Kidney (tissue), 14 donors: ENCODE data around the gene CHD1. TPM values are rescaled to one million over a fixed set of nuclear protein-coding genes. Genes with fewer than 3 reads are reported as not detected.

Experiments
- DNase-seq, 5 donors: peaks; one replicate each; pipeline ENCODE4 v3.0.0-alpha.2; 2013 to 2020
- FAIRE-seq: peaks from 2 replicates; lab custom pipeline; 2012; peaks lifted over from hg19 to GRCh38; lab: Jason Lieb, UNC
- H3K27ac ChIP-seq, 2 donors: one replicate each; pipeline ENCODE4 v1.7.0; 2013; ENCODE audit warnings: low read depth in 2 of 2, low read length in 2 of 2, inconsistent platforms in 1 of 2
- H3K27me3 ChIP-seq: one replicate; pipeline ENCODE4 v1.7.1; 2013; ENCODE audit warnings: low read length, inconsistent platforms; ENCODE audit not compliant: control insufficient read depth, insufficient read depth
- H3K36me3 ChIP-seq, 3 donors: one replicate each; pipeline versions ENCODE4 v1.7.0 to v1.7.1; 2013; ENCODE audit warnings: low read length in 3 of 3, control low read depth in 1 of 3, inconsistent platforms in 1 of 3; ENCODE audit not compliant: insufficient read depth in 3 of 3, control insufficient read depth in 2 of 3
- H3K4me1 ChIP-seq, 3 donors: one replicate each; pipeline versions ENCODE4 v1.7.0 to v1.7.1; 2013; ENCODE audit warnings: low read length in 3 of 3, inconsistent platforms in 1 of 3, low read depth in 1 of 3; ENCODE audit not compliant: control insufficient read depth in 2 of 3, insufficient read depth in 2 of 3
- H3K4me3 ChIP-seq, 3 donors: one replicate each; pipeline versions ENCODE4 v1.7.0 to v1.8.1; 2013; ENCODE audit warnings: low read length in 3 of 3, control low read depth in 1 of 3, inconsistent platforms in 1 of 3
- H3K9ac ChIP-seq, 3 donors: one replicate each; pipeline versions ENCODE4 v1.7.0 to v1.7.1; 2013; ENCODE audit warnings: low read length in 3 of 3, control low read depth in 1 of 3, inconsistent platforms in 1 of 3
- H3K9me3 ChIP-seq, 3 donors: one replicate each; pipeline versions ENCODE4 v1.7.0 to v1.7.1; 2013; ENCODE audit warnings: low read length in 3 of 3, control low read depth in 1 of 3, inconsistent platforms in 1 of 3; ENCODE audit not compliant: control insufficient read depth in 2 of 3, insufficient read depth in 1 of 3
- intact Hi-C: fragments of 100-400 bp; cut with DNase I; formaldehyde crosslinking; loops from one replicate; pipeline ENCODE4 v1.11.1; 2022
- polyA plus RNA-seq: library from polyadenylated mRNA; stranded (reverse); fragments of 350-450 nt; fragmentation: Illumina TruSeq; extraction: RNeasy Lipid Tissue Mini Kit (QIAGEN cat#74804); gene quantifications from one replicate; pipeline ENCODE4 v1.2.3, GENCODE V29; 2014; ENCODE audit warnings: low read depth, low replicate concordance; ENCODE audit not compliant: insufficient read depth
- total RNA-seq: library from RNA; stranded (reverse); fragmentation: NEBNext Ultra II Directional; extraction: Animal tissue kit (Norgen Biotek cat#: 25700); gene quantifications from one replicate; pipeline ENCODE4 v1.2.1, GENCODE V29; 2021
- TF ChIP-seq, protein P1 (sequence below): IDR thresholded peaks from 3 replicates; pipeline ENCODE4 v1.5.1; 2012; ENCODE audit warnings: mild to moderate bottlenecking, moderate library complexity, borderline replicate concordance; ENCODE audit not compliant: insufficient read depth; ENCODE audit errors: extremely low read depth
- donor health status: control.
- donor health status: control.
- donor health status: control.
- donor health status: control.
- donor health status: control.
- donor health status: DM: yes; HTN: yes; CAD: no.
- donor health status: Normal renal cell carcinoma (clear cell type).

CHD1 gene
- total and polyA plus RNA-seq, 2 donors from 2014 or later: 7.1 to 40.4 TPM

DNA sequence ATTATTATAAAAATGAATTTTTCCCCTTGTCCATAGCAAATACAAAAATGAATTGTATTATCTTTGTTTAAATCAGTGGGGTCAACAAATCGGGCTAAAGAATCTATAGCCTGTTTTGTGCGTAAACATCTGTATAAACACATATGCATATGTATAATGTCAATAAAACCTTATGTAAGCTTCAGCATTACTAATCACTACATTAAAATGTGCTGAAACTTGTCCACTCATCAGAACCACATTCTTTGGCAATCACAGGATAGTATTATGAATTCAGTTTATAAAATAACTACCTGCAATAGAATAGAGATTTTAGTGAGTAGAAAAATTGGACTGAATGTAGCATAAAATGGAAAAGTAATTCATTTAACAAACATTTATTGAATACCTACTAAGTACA is 124.7 kb downstream of the CHD1 start:
- no peaks in the 10 kb centered on the region for H3K27me3 ChIP-seq
- TF ChIP-seq, protein P1, sequence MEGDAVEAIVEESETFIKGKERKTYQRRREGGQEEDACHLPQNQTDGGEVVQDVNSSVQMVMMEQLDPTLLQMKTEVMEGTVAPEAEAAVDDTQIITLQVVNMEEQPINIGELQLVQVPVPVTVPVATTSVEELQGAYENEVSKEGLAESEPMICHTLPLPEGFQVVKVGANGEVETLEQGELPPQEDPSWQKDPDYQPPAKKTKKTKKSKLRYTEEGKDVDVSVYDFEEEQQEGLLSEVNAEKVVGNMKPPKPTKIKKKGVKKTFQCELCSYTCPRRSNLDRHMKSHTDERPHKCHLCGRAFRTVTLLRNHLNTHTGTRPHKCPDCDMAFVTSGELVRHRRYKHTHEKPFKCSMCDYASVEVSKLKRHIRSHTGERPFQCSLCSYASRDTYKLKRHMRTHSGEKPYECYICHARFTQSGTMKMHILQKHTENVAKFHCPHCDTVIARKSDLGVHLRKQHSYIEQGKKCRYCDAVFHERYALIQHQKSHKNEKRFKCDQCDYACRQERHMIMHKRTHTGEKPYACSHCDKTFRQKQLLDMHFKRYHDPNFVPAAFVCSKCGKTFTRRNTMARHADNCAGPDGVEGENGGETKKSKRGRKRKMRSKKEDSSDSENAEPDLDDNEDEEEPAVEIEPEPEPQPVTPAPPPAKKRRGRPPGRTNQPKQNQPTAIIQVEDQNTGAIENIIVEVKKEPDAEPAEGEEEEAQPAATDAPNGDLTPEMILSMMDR: no peak
- H3K9ac ChIP-seq: no peak overlapping the region
- no peaks in the 10 kb centered on the region for H3K36me3 ChIP-seq
- H3K9me3 ChIP-seq: peaks cover 0 to 6% (median 5%) of the 10 kb centered on the region in 3 donors
- no peak overlapping the region for H3K4me3 ChIP-seq
- intact Hi-C loops: no loop called here
- DNase-seq (no peak), FAIRE-seq (no peak)
- no peaks in the 10 kb centered on the region for H3K4me1 ChIP-seq
- no peak overlapping the region for H3K27ac ChIP-seq

Other genes starting within 250 kb of the CHD1 start
- 12.2 TPM for gene RGMB, start 155.3 kb downstream of the CHD1 start, total RNA-seq
- 4.0 TPM for gene RGMB, start 155.3 kb downstream of the CHD1 start, polyA plus RNA-seq